ENCODE measurements around the gene SLC5A3. TPM values are rescaled to one million over a fixed set of nuclear protein-coding genes. Genes with fewer than 3 reads are reported as not detected.

SLC5A3 gene
- total RNA-seq, 3 donors from 2014 or later: 17.0 to 54.9 (median 38.6) TPM

DNA sequence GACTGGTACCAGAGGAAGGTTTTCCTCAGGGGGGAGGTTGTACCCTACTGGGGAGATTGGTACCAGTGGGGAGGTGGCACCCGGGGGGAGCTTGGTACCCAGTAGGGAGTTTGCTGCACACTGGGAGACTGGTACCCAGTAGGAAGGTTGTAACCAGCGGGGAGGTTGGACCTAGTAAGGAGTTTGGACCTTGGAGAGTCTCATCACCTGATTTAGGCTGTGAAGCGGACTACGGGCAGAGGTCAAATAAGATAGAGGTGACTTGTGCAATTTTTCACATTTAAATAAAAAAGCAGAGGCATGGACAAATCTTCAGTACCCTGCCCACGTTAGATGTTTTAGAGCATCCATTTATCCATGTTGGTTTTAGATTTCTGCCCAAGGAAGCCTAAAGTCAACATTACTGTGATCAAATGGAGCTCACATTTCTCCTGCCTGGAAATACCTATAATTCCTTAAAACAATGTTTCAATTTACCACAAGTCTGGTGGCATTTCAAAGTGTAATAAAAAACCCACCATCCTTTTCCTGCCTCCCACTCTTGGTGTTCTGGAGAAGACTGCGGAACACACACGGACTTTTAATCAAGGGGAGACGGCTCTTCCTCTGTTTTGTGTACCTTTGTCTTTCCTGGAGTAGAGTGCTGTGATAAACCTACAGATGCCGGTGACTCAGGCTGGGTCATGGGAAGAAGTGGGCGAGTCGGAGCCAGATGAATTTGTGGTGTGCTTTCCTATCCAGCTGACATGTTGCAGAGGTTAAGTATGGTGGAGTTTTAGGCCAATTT lies 36.2 kb upstream of the SLC5A3 start:
- Histone ChIP-seq H3K27me3 (no peaks in the 10 kb centered on the region), H3K4me3 (no peak overlapping the region), H3K9me3 (no peaks in the 10 kb centered on the region), H3K27ac (no peak overlapping the region), H3K4me1 (no peaks in the 10 kb centered on the region), H3K36me3 (no peaks in the 10 kb centered on the region)
- no peak for TF ChIP-seq POLR2AphosphoS5 (IDR thresholded peaks at IDR 0.05)
- DNase-seq (ENCODE audit: low spot score in 2 of 2): no peak
- intact Hi-C loops (cut with DNase I; ENCODE audit: low total_unique reads): no loop called here

DNA sequence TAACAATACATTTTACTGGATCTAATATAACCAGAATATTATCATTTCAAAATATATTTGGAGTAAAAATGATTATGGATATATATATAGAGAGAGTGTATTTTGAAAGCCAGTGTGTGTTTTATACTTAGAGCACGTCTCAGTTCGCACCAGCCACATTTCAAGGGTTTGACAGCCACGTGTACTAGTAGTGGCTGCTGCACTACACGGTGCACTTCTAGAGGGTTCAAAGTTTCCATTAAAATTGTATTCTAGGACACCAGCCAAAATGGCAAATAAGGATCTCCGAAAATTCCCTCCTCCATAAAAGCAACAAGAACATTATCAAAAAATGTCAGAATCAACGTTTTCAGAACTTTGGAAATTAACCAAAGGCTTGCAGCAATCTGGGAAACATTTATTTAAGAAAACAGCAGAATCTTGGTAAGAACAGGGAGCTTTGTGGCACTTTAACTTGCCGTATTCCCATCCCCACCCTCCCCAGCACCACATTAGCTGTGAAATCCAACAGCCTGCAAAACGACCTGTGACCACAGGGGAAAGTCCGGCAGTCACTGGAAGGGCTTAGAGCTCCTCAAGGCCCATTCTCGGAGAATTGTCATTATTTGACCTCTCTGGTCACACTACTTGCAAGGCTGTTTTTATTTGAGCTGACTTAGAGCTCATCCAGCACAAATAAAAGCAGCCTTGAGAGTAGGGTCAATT lies 33.5 kb upstream of the SLC5A3 start:
- no peak overlapping the region for H3K4me3 ChIP-seq
- intact Hi-C loops (cut with DNase I; ENCODE audit: low total_unique reads): no loop called here
- H3K9me3 ChIP-seq: no peaks in the 10 kb centered on the region
- H3K27ac ChIP-seq: no peak overlapping the region
- no peak for DNase-seq (ENCODE audit: low spot score in 2 of 2)
- no peaks in the 10 kb centered on the region for H3K27me3 ChIP-seq
- H3K36me3 ChIP-seq: no peaks in the 10 kb centered on the region
- TF ChIP-seq POLR2AphosphoS5 (IDR thresholded peaks at IDR 0.05): no peak
- TF ChIP-seq CTCF (IDR thresholded peaks at IDR 0.05): no peak
- no peak for TF ChIP-seq POLR2A (IDR thresholded peaks at IDR 0.05)
- H3K4me1 ChIP-seq: no peaks in the 10 kb centered on the region

GRCh38 chr21:34042735-34043134 lies 30.6 kb upstream of the SLC5A3 start:
- Histone ChIP-seq H3K36me3 (no peaks in the 10 kb centered on the region), H3K27me3 (no peaks in the 10 kb centered on the region), H3K9me3 (no peaks in the 10 kb centered on the region), H3K4me3 (no peak overlapping the region), H3K4me1 (no peaks in the 10 kb centered on the region), H3K27ac (no peak overlapping the region)
- no peak for TF ChIP-seq POLR2AphosphoS5 (IDR thresholded peaks at IDR 0.05)
- TF ChIP-seq CTCF (IDR thresholded peaks at IDR 0.05): no peak
- TF ChIP-seq POLR2A (IDR thresholded peaks at IDR 0.05): no peak
- intact Hi-C loops (cut with DNase I; ENCODE audit: low total_unique reads): no loop called here
- no peak for DNase-seq (ENCODE audit: low spot score in 2 of 2)

GRCh38 chr21:34043333-34043732 lies 30.0 kb upstream of the SLC5A3 start:
- TF ChIP-seq CTCF (IDR thresholded peaks at IDR 0.05): no peak
- TF ChIP-seq POLR2AphosphoS5 (IDR thresholded peaks at IDR 0.05): no peak
- no peak for TF ChIP-seq POLR2A (IDR thresholded peaks at IDR 0.05)
- intact Hi-C loops (cut with DNase I; ENCODE audit: low total_unique reads): no loop called here
- H3K27me3 ChIP-seq: no peaks in the 10 kb centered on the region
- no peaks in the 10 kb centered on the region for H3K36me3 ChIP-seq
- H3K4me3 ChIP-seq: no peak overlapping the region
- no peak for DNase-seq (ENCODE audit: low spot score in 2 of 2)
- no peak overlapping the region for H3K27ac ChIP-seq
- H3K4me1 ChIP-seq: no peaks in the 10 kb centered on the region
- no peaks in the 10 kb centered on the region for H3K9me3 ChIP-seq

GRCh38 chr21:34046917-34047316 lies 26.5 kb upstream of the SLC5A3 start:
- no peak for DNase-seq (ENCODE audit: low spot score in 2 of 2)
- H3K4me1 ChIP-seq: no peaks in the 10 kb centered on the region
- no peak overlapping the region for H3K27ac ChIP-seq
- no peak for TF ChIP-seq CTCF (IDR thresholded peaks at IDR 0.05)
- TF ChIP-seq POLR2AphosphoS5 (IDR thresholded peaks at IDR 0.05): no peak
- TF ChIP-seq POLR2A (IDR thresholded peaks at IDR 0.05): no peak
- H3K4me3 ChIP-seq: no peak overlapping the region
- intact Hi-C loops (cut with DNase I; ENCODE audit: low total_unique reads): no loop called here
- no peaks in the 10 kb centered on the region for H3K9me3 ChIP-seq
- H3K36me3 ChIP-seq: no peaks in the 10 kb centered on the region
- H3K27me3 ChIP-seq: no peaks in the 10 kb centered on the region
